IMR-90 (cell line): ENCODE results near the gene TIAM1. TPM values are rescaled to one million over a fixed set of nuclear protein-coding genes. Genes with fewer than 3 reads are reported as not detected.

Experiments
- ATAC-seq: fragments of 200-7000 bp; cut with Tn5 transposase; 2 replicates; pipeline ENCODE4 v1.9.1; 2020; ENCODE audit warnings: low read depth, mild to moderate bottlenecking, moderate library complexity
- BruUV-seq: library from RNA; stranded (reverse); fragments of 400-500 nt; replicated peaks from 2 replicates; lab custom pipeline; 2021; lab: Mats Ljungman, UMichigan
- CTCF ChIA-PET: fragments of 300-600 bp; formaldehyde crosslinking; extraction: SDS; loops from one replicate; lab custom pipeline; 2021; ENCODE audit warnings: antibody characterized with exemption; lab: Yijun Ruan, JAX
- POLR2A ChIA-PET: fragments of 300-600 bp; sonication (Branson Sonifier 250); formaldehyde crosslinking; loops from one replicate; lab custom pipeline; 2022; ENCODE audit warnings: antibody characterized with exemption; ENCODE audit not compliant: unreplicated experiment; lab: Charles Lee
- DNase-seq: peaks from one replicate; pipeline ENCODE4 v3.0.0; 2013
- H2AFZ ChIP-seq: replicated peaks from 2 replicates; pipeline ENCODE3; 2013; ENCODE audit warnings: low read length, mild to moderate bottlenecking; ENCODE audit not compliant: poor library complexity
- H2AK5ac ChIP-seq: 2 replicates; pipeline ENCODE4 v1.6.1; 2013; ENCODE audit warnings: low read depth, low read length, inconsistent platforms
- H2AK9ac ChIP-seq: replicated peaks from 2 replicates; pipeline ENCODE3; 2013; ENCODE audit warnings: mild to moderate bottlenecking, low read depth, low read length, moderate library complexity; ENCODE audit not compliant: poor library complexity
- H2BK120ac ChIP-seq: 2 replicates; pipeline ENCODE4 v1.6.1; 2013; ENCODE audit warnings: low read depth, low read length, inconsistent platforms
- H2BK15ac ChIP-seq: 3 replicates; pipeline ENCODE4 v1.6.1; 2013; ENCODE audit warnings: low read depth, low read length, inconsistent platforms
- H2BK20ac ChIP-seq: 2 replicates; pipeline ENCODE4 v1.6.1; 2013; ENCODE audit warnings: low read depth, mild to moderate bottlenecking, inconsistent platforms, low read length, moderate library complexity
- H2BK5ac ChIP-seq: 2 replicates; pipeline ENCODE4 v1.6.1; 2013; ENCODE audit warnings: mild to moderate bottlenecking, low read depth, low read length, inconsistent platforms; ENCODE audit not compliant: poor library complexity, severe bottlenecking
- H3K14ac ChIP-seq: replicated peaks from 2 replicates; pipeline ENCODE4 v1.6.1; 2013; ENCODE audit warnings: low read depth, low read length, inconsistent platforms
- H3K18ac ChIP-seq: 2 replicates; pipeline ENCODE4 v1.6.1; 2013; ENCODE audit warnings: low read depth, low read length, control low read depth
- H3K23ac ChIP-seq: 2 replicates; pipeline ENCODE4 v1.6.1; 2013; ENCODE audit warnings: low read depth, low read length, inconsistent platforms
- H3K27ac ChIP-seq: 2 replicates; pipeline ENCODE4 v1.5.1; 2013; ENCODE audit warnings: mild to moderate bottlenecking, control low read depth, low read length; ENCODE audit not compliant: insufficient read depth
- H3K27me3 ChIP-seq: 2 replicates; pipeline ENCODE4 v1.6.1; 2013; ENCODE audit warnings: low read length; ENCODE audit not compliant: control insufficient read depth, insufficient read depth
- H3K36me3 ChIP-seq: 2 replicates; pipeline ENCODE4 v1.6.1; 2013; ENCODE audit warnings: low read length, mixed read lengths; ENCODE audit not compliant: control insufficient read depth, insufficient read depth
- H3K4ac ChIP-seq: 2 replicates; pipeline ENCODE4 v1.6.1; 2013; ENCODE audit warnings: low read depth, low read length, inconsistent platforms
- H3K4me1 ChIP-seq: 2 replicates; pipeline ENCODE4 v1.6.1; 2013; ENCODE audit warnings: low read length, mixed read lengths; ENCODE audit not compliant: control insufficient read depth, insufficient read depth
- H3K4me2 ChIP-seq: 2 replicates; pipeline ENCODE4 v1.6.1; 2013; ENCODE audit warnings: low read depth, mild to moderate bottlenecking, control low read depth, low read length, moderate library complexity
- H3K4me3 ChIP-seq: 2 replicates; pipeline ENCODE4 v1.5.1; 2013; ENCODE audit warnings: low read depth, mild to moderate bottlenecking, control low read depth, low read length, moderate library complexity; ENCODE audit not compliant: insufficient read depth
- H3K56ac ChIP-seq: 2 replicates; pipeline ENCODE4 v1.6.1; 2013; ENCODE audit warnings: low read length, inconsistent platforms; ENCODE audit not compliant: insufficient read depth; ENCODE audit errors: extremely low read depth
- H3K79me1 ChIP-seq, 2 experiments: 2 replicates each; pipeline ENCODE4 v1.6.1; 2013; ENCODE audit warnings: low read length in 2 of 2, inconsistent platforms in 1 of 2, low read depth in 1 of 2
- H3K9ac ChIP-seq: 2 replicates; pipeline ENCODE4 v1.6.1; 2013; ENCODE audit warnings: low read depth, low read length, control low read depth
- H3K9me1 ChIP-seq: 2 replicates; pipeline ENCODE4 v1.6.1; 2013; ENCODE audit warnings: low read length, inconsistent platforms; ENCODE audit not compliant: insufficient read depth
- H3K9me3 ChIP-seq: 2 replicates; pipeline ENCODE4 v1.6.1; 2013; ENCODE audit warnings: low read length; ENCODE audit not compliant: control insufficient read depth, insufficient read depth
- H4K20me1 ChIP-seq: 2 replicates; pipeline ENCODE4 v1.6.1; 2013; ENCODE audit warnings: low read length, inconsistent platforms; ENCODE audit not compliant: insufficient read depth
- H4K5ac ChIP-seq: 2 replicates; pipeline ENCODE4 v1.6.1; 2013; ENCODE audit warnings: mild to moderate bottlenecking, low read depth, low read length, control low read depth
- H4K8ac ChIP-seq, 2 experiments: 2 replicates each; pipeline ENCODE4 v1.6.1; 2013; ENCODE audit warnings: low read depth in 2 of 2, low read length in 2 of 2, control low read depth in 1 of 2, inconsistent platforms in 1 of 2
- H4K91ac ChIP-seq: 2 replicates; pipeline ENCODE4 v1.6.1; 2013; ENCODE audit warnings: low read depth, low read length, inconsistent platforms; ENCODE audit not compliant: insufficient read depth
- BHLHE40 ChIP-seq: fragments of 150-350 bp; IDR thresholded peaks from 2 replicates; pipeline ENCODE4 v1.6.1; 2016; ENCODE audit warnings: mild to moderate bottlenecking, low read depth, low read length
- CEBPB ChIP-seq: IDR thresholded peaks from 2 replicates; pipeline ENCODE4 v1.6.1; 2012; ENCODE audit warnings: low read depth, low read length, improper control_type of control experiment
- CHD1 ChIP-seq: IDR thresholded peaks from 2 replicates; pipeline ENCODE4 v1.6.1; 2012; ENCODE audit warnings: low read depth, low read length, improper control_type of control experiment
- ELK1 ChIP-seq: fragments of 150-350 bp; IDR thresholded peaks from 2 replicates; pipeline ENCODE4 v1.6.1; 2016; ENCODE audit warnings: low read depth, mild to moderate bottlenecking, low read length, moderate library complexity, borderline replicate concordance
- FOS ChIP-seq: fragments of 150-350 bp; IDR thresholded peaks from 2 replicates; pipeline ENCODE4 v1.6.1; 2016; ENCODE audit warnings: low read depth, low read length
- MAFK ChIP-seq: IDR thresholded peaks from 2 replicates; pipeline ENCODE4 v1.6.1; 2012; ENCODE audit warnings: low read depth, low read length, improper control_type of control experiment
- MAZ ChIP-seq: IDR thresholded peaks from 2 replicates; pipeline ENCODE4 v1.6.1; 2012; ENCODE audit warnings: low read depth, mild to moderate bottlenecking, low read length, improper control_type of control experiment, moderate library complexity, borderline replicate concordance
- MXI1 ChIP-seq: IDR thresholded peaks from 2 replicates; pipeline ENCODE4 v1.6.1; 2012; ENCODE audit warnings: low read depth, mild to moderate bottlenecking, low read length, moderate library complexity, borderline replicate concordance
- NFE2L2 ChIP-seq: fragments of 150-350 bp; IDR thresholded peaks from 2 replicates; pipeline ENCODE4 v1.6.1; 2016; ENCODE audit warnings: low read depth, mild to moderate bottlenecking, low read length
- POLR2A ChIP-seq: IDR thresholded peaks from 2 replicates; pipeline ENCODE4 v1.6.1; 2012; ENCODE audit warnings: mild to moderate bottlenecking, low read depth, low read length
- RAD21 ChIP-seq: IDR thresholded peaks from 2 replicates; pipeline ENCODE4 v1.6.1; 2012; ENCODE audit warnings: low read length, improper control_type of control experiment
- RCOR1 ChIP-seq: IDR thresholded peaks from 2 replicates; pipeline ENCODE4 v1.6.1; 2012; ENCODE audit warnings: mild to moderate bottlenecking, low read length, improper control_type of control experiment; ENCODE audit not compliant: insufficient replicate concordance
- RFX5 ChIP-seq: IDR thresholded peaks from 2 replicates; pipeline ENCODE4 v1.8.0; 2012; ENCODE audit warnings: low read depth, mild to moderate bottlenecking, low read length, moderate library complexity
- SMC3 ChIP-seq: fragments of 150-350 bp; IDR thresholded peaks from 2 replicates; pipeline ENCODE4 v1.6.1; 2016; ENCODE audit warnings: low read depth, mild to moderate bottlenecking, antibody characterized with exemption, low read length, moderate library complexity
- USF2 ChIP-seq: fragments of 150-350 bp; IDR thresholded peaks from 2 replicates; pipeline ENCODE4 v1.6.1; 2017; ENCODE audit warnings: mild to moderate bottlenecking, antibody characterized with exemption, low read length, low read depth
- WGBS, 2 experiments: methylation state at CpG; one replicate each; pipeline versions ENCODE4 v1.1.5 to v1.1.7; 2013; ENCODE audit warnings: missing lambda C conversion rate in 2 of 2; ENCODE audit not compliant: insufficient read length in 1 of 2; ENCODE audit errors: extremely low coverage in 2 of 2; 5-methylcytosine and 5-hydroxymethylcytosine counted together
- dilution Hi-C: fragments of 300-500 bp; cut with HindIII; formaldehyde crosslinking; loops from one replicate; pipeline ENCODE4 v1.14.3; 2018; ENCODE audit warnings: low sequenced_read_pairs; ENCODE audit not compliant: unreplicated experiment
- in situ Hi-C: fragments of 300-500 bp; cut with MboI; formaldehyde crosslinking; loops from 3 replicates; pipeline ENCODE4 v1.14.3; 2019; ENCODE audit warnings: low sequenced_read_pairs, inconsistent platforms, mixed read lengths
- intact Hi-C: fragments of 100-400 bp; cut with micrococcal nuclease; formaldehyde crosslinking; loops from 2 replicates; pipeline ENCODE4 v1.10.0; 2022
- polyA plus RNA-seq, 3 experiments: library from polyadenylated mRNA; depleted of rRNA; stranded (reverse); fragments of >200 nt; gene quantifications; 2 replicates each; pipeline ENCODE4 v1.2.3, GENCODE V29; 2012; ENCODE audit warnings: low replicate concordance in 1 of 3
- total RNA-seq: library from RNA; depleted of rRNA; stranded (reverse); fragments of >200 nt; gene quantifications from 2 replicates; pipeline ENCODE4 v1.2.3, GENCODE V29; 2012
- TF ChIP-seq, protein P1 (sequence below): conservative IDR thresholded peaks from 2 replicates; pipeline ENCODE4 v1.5.1; 2012; ENCODE audit warnings: mild to moderate bottlenecking, low read depth, low read length, improper control_type of control experiment

TIAM1 gene
- total and polyA plus RNA-seq, 2 of the 4 experiments (the other 2 are of a cell fraction) = 2.9 to 9.3 TPM

- intact Hi-C loops = no loop called here
- Histone ChIP-seq H3K9ac (no peak overlapping the region), H3K14ac (no peak overlapping the region), H3K4me3 (no peak overlapping the region), H3K27ac (no peak overlapping the region), H4K5ac (no peak overlapping the region), H2AK5ac (no peak overlapping the region), H4K8ac (no peak overlapping the region), H2BK20ac (no peak overlapping the region), H2AK9ac (no peak overlapping the region), H2BK15ac (no peak overlapping the region), H2AFZ (no peak overlapping the region), H3K9me3 (no peaks in the 10 kb centered on the region), H3K4me1 (no peaks in the 10 kb centered on the region), H4K20me1 (no peaks in the 10 kb centered on the region), H3K4ac (no peak overlapping the region), H4K91ac (no peak overlapping the region), H3K18ac (no peak overlapping the region), H3K36me3 (no peaks in the 10 kb centered on the region), H3K9me1 (no peaks in the 10 kb centered on the region), H3K27me3 (no peaks in the 10 kb centered on the region), H2BK120ac (no peak overlapping the region), H3K4me2 (no peak overlapping the region), H3K23ac (no peak overlapping the region), H3K79me1 (no peaks in the 10 kb centered on the region), H3K56ac (no peak overlapping the region), H2BK5ac (no peak overlapping the region)
- ATAC-seq (no peak), DNase-seq (no peak)
- dilution Hi-C loops = no loop called here
- TF ChIP-seq CEBPB (no peak), RAD21 (no peak), MXI1 (no peak), NFE2L2 (no peak), MAZ (no peak), MAFK (no peak), RCOR1 (no peak), CHD1 (no peak), BHLHE40 (no peak), USF2 (no peak), RFX5 (no peak), SMC3 (no peak), POLR2A (no peak), FOS (no peak), ELK1 (no peak)
- TF ChIP-seq, protein P1, sequence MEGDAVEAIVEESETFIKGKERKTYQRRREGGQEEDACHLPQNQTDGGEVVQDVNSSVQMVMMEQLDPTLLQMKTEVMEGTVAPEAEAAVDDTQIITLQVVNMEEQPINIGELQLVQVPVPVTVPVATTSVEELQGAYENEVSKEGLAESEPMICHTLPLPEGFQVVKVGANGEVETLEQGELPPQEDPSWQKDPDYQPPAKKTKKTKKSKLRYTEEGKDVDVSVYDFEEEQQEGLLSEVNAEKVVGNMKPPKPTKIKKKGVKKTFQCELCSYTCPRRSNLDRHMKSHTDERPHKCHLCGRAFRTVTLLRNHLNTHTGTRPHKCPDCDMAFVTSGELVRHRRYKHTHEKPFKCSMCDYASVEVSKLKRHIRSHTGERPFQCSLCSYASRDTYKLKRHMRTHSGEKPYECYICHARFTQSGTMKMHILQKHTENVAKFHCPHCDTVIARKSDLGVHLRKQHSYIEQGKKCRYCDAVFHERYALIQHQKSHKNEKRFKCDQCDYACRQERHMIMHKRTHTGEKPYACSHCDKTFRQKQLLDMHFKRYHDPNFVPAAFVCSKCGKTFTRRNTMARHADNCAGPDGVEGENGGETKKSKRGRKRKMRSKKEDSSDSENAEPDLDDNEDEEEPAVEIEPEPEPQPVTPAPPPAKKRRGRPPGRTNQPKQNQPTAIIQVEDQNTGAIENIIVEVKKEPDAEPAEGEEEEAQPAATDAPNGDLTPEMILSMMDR = no peak
- POLR2A ChIA-PET = no interaction called here
- no CpG with 5 or more reads among the region's 3 CpGs for WGBS, 2 experiments
- in situ Hi-C loops = no loop called here
- BruUV-seq = no TSS peak
- CTCF ChIA-PET = no interaction called here
Measured at GRCh38 chr21:31185663-31186062, 158.4 kb downstream of the TIAM1 start.
